IMR-90 (cell line): ENCODE data around the gene NOD2.

Experiments
- MXI1 ChIP-seq: IDR thresholded peaks from 2 replicates; pipeline ENCODE4 v1.6.1; 2012; ENCODE audit warnings: low read depth, mild to moderate bottlenecking, low read length, moderate library complexity, borderline replicate concordance
- POLR2A ChIP-seq: IDR thresholded peaks from 2 replicates; pipeline ENCODE4 v1.6.1; 2012; ENCODE audit warnings: mild to moderate bottlenecking, low read depth, low read length
- TF ChIP-seq, protein P1 (sequence below): conservative IDR thresholded peaks from 2 replicates; pipeline ENCODE4 v1.5.1; 2012; ENCODE audit warnings: mild to moderate bottlenecking, low read depth, low read length, improper control_type of control experiment

DNA sequence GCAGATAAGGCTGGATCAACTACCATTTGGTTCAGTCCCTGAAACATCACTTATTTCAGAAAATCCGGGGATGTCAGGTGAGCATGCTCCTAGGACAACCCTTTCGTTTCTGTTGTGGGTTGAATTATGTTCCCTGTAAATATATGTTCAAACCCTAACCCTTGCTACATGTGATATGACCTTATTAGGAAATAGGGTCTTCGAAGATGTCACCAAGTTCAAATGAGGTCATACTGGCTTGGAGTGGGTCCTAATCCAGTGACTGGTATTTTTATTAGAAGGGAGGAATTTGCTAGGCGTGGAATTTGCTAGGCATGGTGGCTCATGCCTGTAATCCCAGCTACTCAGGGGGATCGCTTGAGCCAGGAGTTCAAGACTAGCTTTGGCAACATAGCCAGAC, 33.6 kb upstream of the NOD2 start:
- TF ChIP-seq POLR2A (no peak), MXI1 (no peak)
- TF ChIP-seq, protein P1, sequence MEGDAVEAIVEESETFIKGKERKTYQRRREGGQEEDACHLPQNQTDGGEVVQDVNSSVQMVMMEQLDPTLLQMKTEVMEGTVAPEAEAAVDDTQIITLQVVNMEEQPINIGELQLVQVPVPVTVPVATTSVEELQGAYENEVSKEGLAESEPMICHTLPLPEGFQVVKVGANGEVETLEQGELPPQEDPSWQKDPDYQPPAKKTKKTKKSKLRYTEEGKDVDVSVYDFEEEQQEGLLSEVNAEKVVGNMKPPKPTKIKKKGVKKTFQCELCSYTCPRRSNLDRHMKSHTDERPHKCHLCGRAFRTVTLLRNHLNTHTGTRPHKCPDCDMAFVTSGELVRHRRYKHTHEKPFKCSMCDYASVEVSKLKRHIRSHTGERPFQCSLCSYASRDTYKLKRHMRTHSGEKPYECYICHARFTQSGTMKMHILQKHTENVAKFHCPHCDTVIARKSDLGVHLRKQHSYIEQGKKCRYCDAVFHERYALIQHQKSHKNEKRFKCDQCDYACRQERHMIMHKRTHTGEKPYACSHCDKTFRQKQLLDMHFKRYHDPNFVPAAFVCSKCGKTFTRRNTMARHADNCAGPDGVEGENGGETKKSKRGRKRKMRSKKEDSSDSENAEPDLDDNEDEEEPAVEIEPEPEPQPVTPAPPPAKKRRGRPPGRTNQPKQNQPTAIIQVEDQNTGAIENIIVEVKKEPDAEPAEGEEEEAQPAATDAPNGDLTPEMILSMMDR: no peak
